ENCODE results near the gene HEXB. TPM values are rescaled to one million over a fixed set of nuclear protein-coding genes. Genes with fewer than 3 reads are reported as not detected.
"Not testable (repeated sequence)": the region's sequence is repeated elsewhere in the genome, so short reads cannot be mapped to it uniquely, and the experiment has no call there.

HEXB gene
- polyA plus RNA-seq, 5 donors = 55.1 to 69.9 (median 61.6) TPM

DNA sequence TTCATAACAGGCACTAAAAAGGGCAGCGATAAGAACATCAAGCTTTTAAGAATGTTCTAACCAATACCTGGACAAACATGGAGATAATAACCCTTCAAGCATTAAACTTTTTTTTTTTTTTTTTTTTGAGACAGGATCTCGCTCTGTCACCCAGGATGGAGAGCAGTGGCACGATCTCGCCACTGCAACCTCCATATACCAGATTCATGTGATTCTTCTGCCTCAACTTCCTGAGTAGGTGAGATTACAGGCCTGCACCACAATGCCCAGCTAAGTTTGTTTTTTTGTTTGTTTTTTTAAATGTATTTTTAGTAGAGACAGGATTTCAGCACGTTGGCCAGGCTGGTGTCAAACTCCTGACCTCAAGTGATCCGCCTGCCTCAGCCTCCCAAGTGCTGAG, 29.8 kb upstream of the HEXB start:
- DNase-seq = no peak

DNA sequence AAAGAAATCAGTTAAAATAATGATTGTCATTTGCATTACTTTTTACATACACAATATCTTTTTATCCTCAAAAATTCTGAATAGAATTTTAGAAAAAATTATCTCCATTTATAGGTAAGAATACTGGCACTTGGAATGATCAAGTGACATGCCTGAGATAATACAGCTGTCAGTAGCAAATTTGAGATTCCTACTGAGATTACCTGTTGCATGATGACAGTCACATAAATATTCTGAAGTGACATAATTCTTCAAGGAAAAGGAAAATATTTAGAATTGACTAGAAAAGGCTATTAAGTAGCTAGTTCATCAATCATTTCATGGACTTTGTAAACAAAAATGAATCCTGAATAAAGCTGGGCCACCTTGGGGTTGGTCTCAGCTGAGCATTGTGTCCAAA, 29.3 kb upstream of the HEXB start:
- no peak for DNase-seq

DNA sequence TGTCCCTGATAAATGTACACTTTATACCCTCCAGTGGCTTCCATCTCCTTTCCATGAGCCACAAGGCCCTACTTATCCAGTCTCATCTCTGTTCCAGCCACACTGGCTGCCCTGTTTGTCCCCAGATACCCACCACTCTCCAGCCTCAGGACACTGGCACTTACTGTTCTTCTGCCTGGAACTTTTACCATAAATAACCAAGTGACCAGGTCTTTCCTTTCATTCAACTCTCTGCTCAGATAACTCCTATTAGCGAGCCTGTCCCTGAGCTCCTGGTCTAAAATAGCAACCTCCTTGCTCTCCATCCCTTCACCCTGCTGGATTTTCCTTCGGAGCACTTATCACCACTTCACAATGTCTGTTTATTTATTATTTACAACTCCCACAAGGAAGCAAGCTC, 27.9 kb upstream of the HEXB start:
- no peak for DNase-seq

DNA sequence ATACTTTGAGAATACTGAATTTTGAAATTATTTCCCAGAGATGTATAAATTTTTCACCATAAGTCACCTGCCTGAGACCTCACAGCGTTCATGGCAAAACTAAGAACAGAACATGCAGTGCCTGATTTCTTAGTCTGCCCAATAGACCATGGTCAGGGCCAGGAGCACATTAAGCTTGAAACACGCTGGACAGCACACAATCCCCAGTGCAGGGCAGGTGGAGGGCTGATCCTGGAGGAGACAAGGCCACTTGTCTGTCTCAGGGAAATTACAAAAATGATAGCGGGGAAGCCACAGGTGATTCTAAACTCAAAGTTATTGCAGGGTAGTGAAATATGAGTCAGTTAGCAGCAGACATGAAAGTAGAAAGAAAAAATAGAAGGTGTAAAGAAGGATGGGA, 25.9 kb upstream of the HEXB start:
- no peak for DNase-seq

DNA sequence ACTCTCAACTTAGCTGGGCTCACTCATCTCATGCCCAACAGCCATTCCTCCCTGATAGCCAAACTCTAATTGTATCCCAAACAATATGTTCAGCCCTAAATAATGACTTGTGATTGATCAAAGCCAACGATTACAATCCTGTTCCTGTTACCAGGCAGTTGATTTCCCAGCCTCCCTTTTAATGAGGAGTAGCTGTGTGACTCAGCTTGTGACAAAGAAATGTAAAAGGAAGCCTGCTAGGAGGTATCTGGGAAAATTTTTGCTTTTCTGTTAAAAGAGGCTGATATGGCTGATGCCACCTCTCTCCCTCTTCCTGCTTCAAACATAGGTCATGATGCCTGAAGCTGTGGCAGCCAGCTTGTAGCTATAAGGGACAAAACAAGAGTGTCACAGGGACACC, 24.9 kb upstream of the HEXB start:
- DNase-seq = no peak

DNA sequence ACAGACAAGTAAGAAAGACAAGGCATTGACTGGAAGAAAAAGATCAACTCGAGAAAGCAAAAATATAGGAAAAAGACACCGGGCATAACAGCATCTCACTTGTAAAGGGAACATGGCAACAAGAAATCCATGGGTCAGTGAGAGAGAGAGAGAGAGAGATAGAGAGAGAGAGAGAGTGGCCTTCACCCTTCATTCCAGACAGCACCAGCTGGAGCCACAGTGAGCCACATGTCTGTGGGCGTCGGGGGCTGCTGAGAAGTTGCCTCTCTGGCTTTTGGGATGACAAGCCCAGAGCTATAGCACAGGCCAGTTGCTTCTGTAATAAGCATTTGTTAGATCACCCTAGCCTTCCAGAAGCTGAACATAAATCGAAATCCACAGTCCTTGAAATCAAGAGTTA, 24.2 kb upstream of the HEXB start:
- DNase-seq = no peak

DNA sequence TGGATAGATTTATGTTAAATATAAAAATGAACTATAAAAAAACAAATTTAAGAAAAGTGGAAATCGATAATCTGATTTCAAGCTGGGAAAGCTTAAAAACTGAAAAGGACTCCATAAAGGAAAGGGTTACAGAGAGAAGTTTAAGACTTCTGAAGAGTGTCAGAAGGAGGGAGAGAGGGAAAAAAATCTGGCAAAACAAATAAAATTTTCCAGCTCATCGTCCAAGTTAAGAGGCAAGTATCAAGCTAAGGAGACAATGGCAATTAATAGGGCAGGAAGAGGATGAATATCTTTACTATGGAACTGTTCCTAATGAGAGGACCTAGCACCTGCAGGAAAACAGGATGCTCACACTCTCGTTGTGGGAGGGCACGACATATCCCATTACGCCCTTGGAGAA, 20.5 kb upstream of the HEXB start:
- DNase-seq = no peak

DNA sequence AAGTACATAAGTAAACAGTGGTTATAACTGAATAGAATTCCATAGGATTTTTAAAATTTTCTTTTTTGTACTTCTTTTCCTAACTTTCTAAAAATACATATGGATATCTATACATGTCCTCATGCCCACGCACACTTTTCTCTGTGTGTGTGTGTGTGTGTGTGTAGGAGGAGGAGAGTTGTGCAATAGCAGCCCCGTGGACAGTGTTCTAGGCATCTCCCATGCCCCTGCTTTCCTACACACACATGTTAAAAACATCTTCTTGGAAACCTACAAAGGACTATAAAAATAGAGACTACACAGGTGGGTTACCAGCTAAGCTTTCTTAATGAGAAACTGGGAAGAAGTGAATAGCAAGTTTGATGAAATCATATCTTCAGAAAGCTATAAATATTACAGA, 19.8 kb upstream of the HEXB start:
- DNase-seq = no peak

DNA sequence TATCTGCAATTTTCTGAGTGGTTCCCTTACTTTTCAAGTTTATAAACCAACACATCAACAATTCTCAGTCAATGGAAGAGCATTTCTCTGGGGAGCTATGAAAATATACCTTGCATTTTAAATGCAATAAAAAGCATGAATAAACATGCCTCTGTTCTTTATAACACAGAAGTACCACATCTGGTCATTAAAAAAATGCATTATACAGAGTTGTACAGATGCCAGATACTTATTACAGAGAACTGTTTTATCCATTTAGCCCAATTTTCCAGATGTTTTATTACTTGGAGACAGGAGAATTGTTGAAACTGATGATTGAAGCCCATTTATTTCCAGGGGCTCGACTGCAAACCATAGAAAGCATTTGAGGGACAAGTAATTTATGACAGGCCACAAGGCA, 19.2 kb upstream of the HEXB start:
- DNase-seq = no peak

DNA sequence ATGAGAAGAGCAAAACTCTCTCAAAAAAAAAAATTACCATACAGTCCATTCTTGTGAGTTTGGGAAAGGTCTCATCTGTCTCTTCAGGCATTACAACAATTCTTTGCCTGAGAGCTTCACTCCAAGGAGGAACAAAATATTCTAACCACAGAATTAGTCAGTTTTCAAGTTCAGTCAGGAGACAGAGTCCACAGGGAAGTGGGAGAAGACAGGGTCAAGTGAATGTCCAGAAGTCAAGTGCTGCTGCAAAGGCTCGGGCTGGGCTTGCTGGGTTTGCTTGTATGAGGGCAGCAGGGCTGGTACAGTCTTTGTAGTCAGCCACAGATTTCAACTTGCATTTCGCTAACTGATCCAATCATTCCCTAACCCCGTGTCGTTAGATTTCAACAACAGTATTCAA, 17.6 kb upstream of the HEXB start:
- no peak for DNase-seq

DNA sequence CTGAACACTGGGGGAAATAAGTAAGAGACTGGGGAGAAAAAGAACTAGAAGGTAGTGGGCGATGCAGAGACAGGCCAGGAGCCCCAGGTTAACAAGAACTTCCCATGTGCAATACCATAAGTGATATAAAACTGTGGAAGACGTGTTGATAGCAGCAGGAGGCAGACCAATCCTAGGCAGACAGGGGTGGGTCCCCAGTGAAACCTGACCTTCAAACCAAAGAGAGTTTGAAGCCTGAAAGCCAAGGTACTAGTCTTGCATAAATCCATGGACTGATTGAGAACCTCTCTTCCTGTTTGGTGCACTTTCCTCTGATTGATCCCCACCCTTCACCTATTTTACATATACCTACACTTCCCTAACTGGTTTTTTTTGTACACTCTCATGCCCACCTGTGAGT, 15.2 kb upstream of the HEXB start:
- DNase-seq = no peak

DNA sequence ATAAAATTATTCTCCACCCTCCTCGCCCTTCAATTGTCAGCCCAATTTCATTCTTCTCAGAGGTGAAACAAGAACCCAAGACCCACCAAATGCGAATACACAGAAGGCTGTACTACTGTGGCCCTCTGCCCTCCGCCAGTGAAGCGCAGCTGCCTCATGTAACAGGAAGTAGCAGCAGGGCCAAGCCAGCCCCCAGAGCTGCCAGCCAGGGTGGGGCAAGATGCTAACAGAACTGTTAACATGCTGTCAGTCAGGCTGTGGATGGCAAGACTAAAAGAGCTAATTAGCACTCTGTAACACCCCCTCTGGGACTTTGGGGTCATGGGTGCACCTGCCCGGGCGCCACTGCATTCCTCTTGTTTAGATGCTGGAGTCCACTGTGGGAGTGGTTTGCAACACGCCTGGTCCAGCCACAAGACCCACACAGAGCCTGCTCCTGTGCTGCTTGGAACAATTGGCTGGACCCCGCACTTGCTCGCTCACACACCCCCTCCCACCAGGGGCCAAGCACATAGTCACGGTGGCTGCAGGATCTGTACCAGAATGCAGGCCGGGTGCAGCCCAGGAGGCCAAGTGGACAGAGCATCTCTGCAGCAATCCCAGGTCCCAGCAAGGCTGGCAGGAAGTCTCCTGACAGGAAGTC, 14.5 kb upstream of the HEXB start:
- DNase-seq = no peak

DNA sequence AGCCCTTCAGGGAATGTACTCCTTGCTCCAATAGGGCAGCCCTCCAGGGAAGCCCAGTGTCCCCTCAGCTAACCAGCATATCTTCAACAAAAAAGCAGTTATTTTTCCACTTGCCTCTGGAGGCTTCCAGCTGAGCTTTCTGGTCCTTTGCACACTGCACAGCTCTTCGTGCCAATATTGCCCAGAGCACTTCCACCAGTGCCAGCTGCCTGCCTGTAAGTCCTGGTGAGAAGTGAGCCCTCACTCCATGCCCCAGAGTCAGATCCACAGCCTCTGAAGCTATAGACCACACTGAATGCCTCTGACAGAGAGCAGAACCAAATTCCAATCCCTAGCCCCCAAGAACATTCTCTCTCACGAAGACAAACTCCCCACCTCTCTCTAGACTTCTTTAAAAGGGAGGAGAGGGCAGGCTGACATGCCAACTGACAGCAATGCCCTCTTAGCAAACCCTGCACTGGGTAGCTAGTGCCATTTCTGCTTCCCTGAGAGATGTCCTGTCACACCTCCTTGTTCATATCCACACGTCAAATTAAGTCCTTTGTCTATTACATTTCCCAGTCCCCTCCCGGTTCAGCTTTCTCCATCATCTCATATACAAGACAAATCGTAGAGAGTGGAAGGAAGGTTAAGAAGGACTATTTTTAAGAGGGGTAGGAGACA, 12.7 kb upstream of the HEXB start:
- no peak for DNase-seq

DNA sequence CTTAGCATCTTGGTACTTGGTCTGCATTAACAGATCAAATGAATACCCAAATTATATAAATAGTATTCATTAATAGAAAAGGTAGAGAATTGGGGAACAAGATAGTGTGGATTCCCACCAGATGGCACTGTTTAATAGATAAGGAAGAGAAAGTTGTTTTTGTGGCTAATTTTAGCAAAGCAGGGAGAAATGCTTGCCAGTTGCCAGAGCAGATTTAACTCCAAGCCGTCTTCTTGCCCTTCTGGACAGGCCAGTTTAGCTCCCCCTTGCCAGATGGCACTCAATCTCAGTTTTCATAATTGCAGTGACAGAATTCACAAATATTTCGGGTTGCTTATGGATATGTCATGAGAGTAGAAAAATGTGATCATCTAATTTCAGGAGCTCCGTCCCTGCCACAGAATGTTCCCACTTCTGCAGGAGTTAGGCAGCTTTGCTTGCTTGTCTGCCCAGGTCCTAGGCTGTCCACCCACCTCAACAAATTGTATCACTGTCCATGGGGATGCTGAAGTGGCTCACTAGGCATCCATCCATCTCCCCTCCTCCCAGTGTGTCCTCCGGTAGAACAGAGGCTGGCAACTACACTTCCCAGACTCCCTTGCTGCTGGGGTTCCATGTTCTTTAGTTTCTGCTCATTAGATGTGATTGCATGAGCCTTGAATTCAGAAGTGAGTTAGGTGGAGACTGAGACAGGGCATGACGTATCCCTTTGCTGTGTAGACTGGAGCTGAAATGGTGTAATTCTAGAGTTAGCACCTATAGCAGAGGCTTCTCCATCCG, 11.8 kb upstream of the HEXB start:
- peak in 1 of 2 donors; percentile 43 for DNase-seq

DNA sequence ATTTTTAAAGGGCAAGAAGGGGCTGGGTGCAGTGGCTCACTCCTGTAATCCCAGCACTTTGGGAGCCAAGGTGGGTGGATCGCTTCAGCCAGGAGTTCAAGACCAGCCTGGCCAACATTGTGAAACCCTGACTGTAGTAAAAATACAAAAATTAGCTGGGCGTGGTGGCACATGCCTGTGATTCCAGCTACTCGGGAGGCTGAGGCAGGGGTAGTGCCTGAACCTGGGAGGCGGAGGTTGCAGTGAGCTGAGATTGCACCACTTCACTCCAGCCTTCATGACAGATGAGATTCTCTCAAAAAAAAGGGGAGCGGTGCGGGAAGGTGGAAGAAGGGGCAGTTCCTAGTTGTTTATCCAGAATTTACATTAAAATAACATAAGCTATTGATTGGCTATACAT, 8.6 kb upstream of the HEXB start:
- not testable (repeated sequence) for DNase-seq

DNA sequence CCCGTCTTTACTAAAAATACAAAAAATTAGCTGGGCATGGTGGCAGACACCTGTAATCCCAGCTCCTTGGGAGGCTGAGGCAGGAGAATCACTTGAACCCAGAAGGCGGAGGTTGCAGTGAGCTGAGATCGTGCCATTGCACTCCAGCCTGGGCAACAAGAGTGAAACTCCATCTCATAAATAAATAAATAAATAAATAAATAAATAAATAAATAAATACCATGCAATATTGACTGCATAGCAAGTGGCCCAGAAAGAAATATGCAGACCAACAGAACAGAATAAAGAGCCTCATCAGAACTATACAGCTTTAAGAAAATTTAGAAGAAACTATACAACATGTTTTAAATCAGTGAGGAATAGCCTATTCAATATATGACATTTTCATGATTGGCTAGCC, 6.9 kb upstream of the HEXB start:
- not testable (repeated sequence) for DNase-seq

DNA sequence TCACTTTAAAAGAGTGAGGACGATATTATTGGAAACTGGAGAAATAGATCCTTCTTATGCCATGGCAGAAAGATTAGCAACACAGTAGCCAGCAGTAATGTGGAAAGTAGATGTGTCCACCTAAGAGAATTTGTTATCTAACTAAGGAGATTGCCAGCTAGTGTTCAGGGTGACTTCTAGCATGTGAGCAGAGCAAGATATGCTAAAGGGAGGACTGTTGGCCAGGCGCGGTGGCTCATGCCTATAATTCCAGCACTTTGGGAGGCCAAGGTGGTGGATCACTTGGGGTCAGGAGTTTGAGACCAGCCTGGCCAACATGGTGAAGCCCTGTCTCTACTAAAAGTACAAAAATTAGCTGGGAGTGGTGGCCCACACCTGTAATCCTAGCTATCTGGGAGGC, 5.7 kb upstream of the HEXB start:
- DNase-seq = not testable (repeated sequence)

DNA sequence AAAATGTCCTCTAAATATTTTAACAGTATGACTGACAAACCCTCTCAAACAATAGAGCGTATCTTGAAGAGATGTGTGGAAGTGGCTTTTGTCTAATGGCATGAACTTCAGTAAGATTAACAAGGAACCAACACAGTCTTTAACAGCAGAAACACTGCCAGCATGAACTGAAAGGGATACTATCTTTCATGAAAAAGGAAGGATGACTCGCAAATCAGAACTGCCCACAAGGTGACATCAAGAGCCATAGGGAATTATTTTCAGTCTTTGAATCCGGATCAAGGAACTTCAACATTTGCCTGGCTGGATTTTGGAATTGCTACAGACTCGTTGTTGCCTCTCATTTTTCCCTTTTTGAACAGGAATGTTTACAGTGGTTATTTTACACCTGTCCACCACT, 5.1 kb upstream of the HEXB start:
- DNase-seq = no peak

DNA sequence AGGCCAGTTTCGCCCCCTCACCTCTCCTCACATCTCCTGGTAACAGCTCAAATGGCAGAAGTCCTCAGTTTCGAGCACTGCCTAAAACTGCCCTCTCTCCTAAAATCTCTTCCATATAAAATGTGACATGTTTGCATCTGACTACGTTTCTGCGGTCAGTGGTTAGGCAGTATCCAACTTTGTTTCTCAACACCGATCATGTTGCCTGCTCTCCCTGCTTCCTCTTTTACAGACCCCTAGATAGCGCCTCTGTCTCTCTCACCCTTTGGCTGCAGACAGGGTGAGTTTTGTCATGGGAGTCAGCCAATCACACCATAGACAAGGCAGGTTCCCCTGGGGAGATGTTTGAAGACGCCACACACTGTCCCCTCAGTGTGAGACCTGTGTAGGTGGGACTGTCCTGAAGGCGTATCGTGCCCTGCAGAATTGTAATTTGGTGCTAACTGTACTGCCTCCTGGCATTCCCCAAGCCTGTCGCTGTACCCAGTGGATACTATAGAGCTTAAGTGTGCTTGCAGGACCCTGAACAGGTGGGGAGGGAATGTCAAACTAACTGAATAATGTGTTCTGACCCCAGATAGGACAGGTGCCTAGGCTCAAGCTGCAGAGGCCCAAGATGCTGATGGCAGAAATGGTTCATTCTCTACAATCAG, 1.1 kb downstream of the HEXB start:
- no peak for DNase-seq

DNA sequence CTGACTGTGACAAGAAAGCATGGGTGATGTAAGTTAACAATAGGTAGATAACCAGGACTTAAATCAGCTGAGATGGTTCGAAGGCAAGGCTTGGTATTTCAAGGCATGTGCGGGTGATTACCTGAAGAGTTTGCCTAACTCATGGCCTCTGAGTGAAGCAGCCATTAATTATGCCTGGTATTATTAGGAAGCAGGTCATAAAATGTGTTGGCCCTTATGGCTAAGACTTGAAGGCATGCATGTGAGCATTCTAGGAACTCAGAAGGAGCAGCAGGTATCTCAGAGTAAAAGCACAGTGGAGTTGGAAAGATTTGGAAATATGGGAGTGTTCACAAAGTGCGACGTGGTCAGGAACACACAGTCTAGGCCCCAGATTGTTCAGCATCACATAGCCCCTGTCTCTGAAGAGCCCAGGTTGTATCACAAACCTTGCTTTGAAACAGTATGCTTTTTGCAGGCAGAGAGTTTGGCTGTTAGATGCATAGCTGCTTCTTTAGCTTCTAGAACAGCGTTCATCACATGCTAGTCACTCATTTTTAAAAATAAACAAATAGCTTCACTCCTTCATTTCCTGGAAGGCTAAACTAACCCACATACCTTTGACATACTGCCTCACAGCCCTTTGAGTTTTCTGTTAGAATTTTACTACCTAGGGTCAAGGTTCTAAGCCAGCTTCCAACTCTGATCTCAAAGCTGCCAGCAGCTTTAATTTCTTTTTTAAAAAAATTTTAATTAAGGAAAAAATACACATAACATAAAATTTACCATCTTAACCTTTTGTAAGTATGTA, 2.1 kb downstream of the HEXB start:
- no peak for DNase-seq

DNA sequence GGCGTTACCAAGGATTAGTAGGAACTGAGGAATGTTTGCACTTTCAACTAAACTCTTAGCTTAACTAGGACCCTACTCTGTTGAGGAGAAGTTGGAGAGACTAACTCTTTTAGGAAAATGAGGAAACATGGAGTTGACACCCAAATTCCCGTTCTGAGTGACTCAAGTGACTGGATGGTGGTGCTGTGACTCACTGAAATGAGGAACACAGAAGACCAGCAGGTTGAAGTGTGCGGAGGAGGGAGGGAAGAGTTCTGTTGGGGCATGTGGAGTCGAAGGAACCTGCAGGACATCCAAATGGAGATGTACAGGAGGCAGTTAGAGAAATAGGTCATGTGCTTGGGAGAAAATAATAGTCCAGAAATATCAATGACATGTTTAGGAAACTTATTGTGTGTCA, 8.2 kb downstream of the HEXB start:
- no peak for DNase-seq

DNA sequence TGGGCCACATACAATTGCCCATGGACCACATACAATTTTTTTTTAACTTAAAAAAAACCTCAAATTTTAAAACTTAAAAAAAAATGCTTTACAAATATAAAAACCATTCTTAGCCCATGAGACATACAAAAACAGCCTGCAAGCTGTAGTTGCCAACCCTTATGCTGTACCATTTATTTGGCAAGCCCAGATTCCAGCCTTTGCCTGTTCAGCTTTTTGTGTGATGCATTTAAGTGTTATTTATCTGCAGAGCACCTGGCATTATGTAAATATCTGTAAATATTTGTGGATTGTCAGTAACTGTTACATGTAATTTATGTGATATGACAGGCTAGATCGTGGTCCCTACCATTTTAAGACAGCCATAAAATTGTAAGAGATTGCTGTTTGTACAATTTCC, 32.6 kb downstream of the HEXB start:
- DNase-seq = no peak
